ENCODE data around the gene ZNF768.
"Not testable (repeated sequence)": the region's sequence is repeated elsewhere in the genome, so short reads cannot be mapped to it uniquely, and the experiment has no call there.

Gene ZNF768

GRCh38 chr16:30532285-30533145, 6.1 kb upstream of the ZNF768 start:
- DNase-seq: no peak

GRCh38 chr16:30530163-30531037, 4.0 kb upstream of the ZNF768 start:
- DNase-seq: no peak

GRCh38 chr16:30528799-30529457, 2.6 kb upstream of the ZNF768 start:
- DNase-seq: no peak

- no peak for DNase-seq
Measured at GRCh38 chr16:30527635-30528178, 1.3 kb upstream of the ZNF768 start.

GRCh38 chr16:30526823-30527634, 663 bp upstream of the ZNF768 start:
- peak; percentile 95 for DNase-seq

- DNase-seq: no peak
Measured at GRCh38 chr16:30525844-30526136, 576 bp downstream of the ZNF768 start.

- DNase-seq: no peak
Measured at GRCh38 chr16:30524575-30525568, 1.5 kb downstream of the ZNF768 start.

GRCh38 chr16:30523768-30524574, 2.4 kb downstream of the ZNF768 start:
- DNase-seq: no peak

GRCh38 chr16:30522702-30523463, 3.5 kb downstream of the ZNF768 start:
- not testable (repeated sequence) for DNase-seq

GRCh38 chr16:30521873-30522641, 4.3 kb downstream of the ZNF768 start:
- DNase-seq: no peak

GRCh38 chr16:30521476-30521872, 4.9 kb downstream of the ZNF768 start:
- no peak for DNase-seq

GRCh38 chr16:30519120-30520049, 7.0 kb downstream of the ZNF768 start:
- DNase-seq: no peak

- DNase-seq: no peak
Measured at GRCh38 chr16:30518552-30518951, 7.8 kb downstream of the ZNF768 start.

GRCh38 chr16:30515275-30515674, 11.1 kb downstream of the ZNF768 start:
- DNase-seq: no peak

GRCh38 chr16:30511509-30511908, 14.9 kb downstream of the ZNF768 start:
- no peak for DNase-seq

- DNase-seq: no peak
Measured at GRCh38 chr16:30510376-30510938, 15.9 kb downstream of the ZNF768 start.
